Pancreas (tissue), 10 donors: ENCODE results near the gene DMRTB1. TPM values are rescaled to one million over a fixed set of nuclear protein-coding genes. Genes with fewer than 3 reads are reported as not detected.

ENCODE experiments used
- ATAC-seq, 4 donors: fragments of 200-7000 bp; cut with Tn5 transposase; one replicate each; pipeline versions ENCODE4 v1.8.0 to v1.9.1; 2020; ENCODE audit warnings: mild to moderate bottlenecking in 4 of 4, moderate library complexity in 4 of 4
- DNase-seq, 6 donors: peaks; one replicate each; pipeline ENCODE4 v3.0.0-alpha.2; 2020
- FAIRE-seq: peaks from 2 replicates; lab custom pipeline; 2012; peaks lifted over from hg19 to GRCh38; lab: Jason Lieb, UNC
- H3K27ac ChIP-seq, 4 donors: fragments of 200-600 bp; sonication (generic); 1 replicate in 3 of 4; 2 replicates in 1 of 4; pipeline versions ENCODE4 v1.5.0 to v1.8.0; 2020
- H3K27me3 ChIP-seq, 4 donors: fragments of 200-600 bp; one replicate each; pipeline ENCODE4 v1.8.0; 2021
- H3K36me3 ChIP-seq, 3 donors: fragments of 200-600 bp; sonication (generic) in 1 of 3; one replicate each; pipeline versions ENCODE4 v1.5.0 to v1.8.0; 2020 to 2021
- H3K4me1 ChIP-seq, 3 donors: fragments of 200-600 bp; one replicate each; pipeline ENCODE4 v1.8.0; 2021
- H3K4me3 ChIP-seq, 4 donors: fragments of 200-600 bp; sonication (generic) in 2 of 4; one replicate each; pipeline versions ENCODE4 v1.5.0 to v1.8.0; 2020 to 2021
- H3K9me3 ChIP-seq, 4 donors: fragments of 200-600 bp; one replicate each; pipeline ENCODE4 v1.8.0; 2021
- CTCF ChIP-seq, 4 donors: fragments of 200-600 bp; sonication (generic) in 3 of 4; IDR thresholded peaks; one replicate each; pipeline versions ENCODE4 v1.5.0 to v1.8.0; 2021; ENCODE audit warnings: antibody characterized with exemption in 4 of 4
- WGBS, 2 donors: extraction: QIAGEN DNeasy Blood & Tissue Kit; methylation state at CpG; one replicate each; pipeline ENCODE4 v1.1.7; 2013; 5-methylcytosine and 5-hydroxymethylcytosine counted together
- intact Hi-C, 3 donors: fragments of 100-400 bp; cut with DNase I; formaldehyde crosslinking; loops; one replicate each; pipeline versions ENCODE4 v1.11.1 to v1.14.2; 2022
- polyA plus RNA-seq, 2 donors: library from polyadenylated mRNA; stranded (reverse); fragments of 200-250 nt; gene quantifications; one replicate each; pipeline ENCODE4 v1.2.3, GENCODE V29; 2013
- total RNA-seq, 6 donors: library from RNA; stranded (reverse); fragmentation: NEBNext Ultra II Directional in 4 of 6; extraction: Animal tissue kit (Norgen Biotek cat#: 25700) in 4 of 6; gene quantifications; one replicate each; pipeline versions ENCODE4 v1.2.1 to v1.2.4, GENCODE V29; 2021 to 2023
- donor health status: healthy with polysubstance abuse.
- donor health status: DM: no; HTN: no; CAD: no; lungs with moderate emphysema.
- donor health status: DM: no; HTN: no; CAD: no.
- donor health status: control.
- donor health status: control.
- donor health status: Bipolar disorder and iron deficiency.
- donor health status: DM: yes; HTN: yes; CAD: no.
- donor health status: DM: no; HTN: no; CAD: no.
- donor health status: DM: no; HTN: no; CAD: no.
- donor health status: DM: yes; HTN: yes; CAD: no.

The DMRTB1 gene
- total and polyA plus RNA-seq, 8 donors = not detected

DNA sequence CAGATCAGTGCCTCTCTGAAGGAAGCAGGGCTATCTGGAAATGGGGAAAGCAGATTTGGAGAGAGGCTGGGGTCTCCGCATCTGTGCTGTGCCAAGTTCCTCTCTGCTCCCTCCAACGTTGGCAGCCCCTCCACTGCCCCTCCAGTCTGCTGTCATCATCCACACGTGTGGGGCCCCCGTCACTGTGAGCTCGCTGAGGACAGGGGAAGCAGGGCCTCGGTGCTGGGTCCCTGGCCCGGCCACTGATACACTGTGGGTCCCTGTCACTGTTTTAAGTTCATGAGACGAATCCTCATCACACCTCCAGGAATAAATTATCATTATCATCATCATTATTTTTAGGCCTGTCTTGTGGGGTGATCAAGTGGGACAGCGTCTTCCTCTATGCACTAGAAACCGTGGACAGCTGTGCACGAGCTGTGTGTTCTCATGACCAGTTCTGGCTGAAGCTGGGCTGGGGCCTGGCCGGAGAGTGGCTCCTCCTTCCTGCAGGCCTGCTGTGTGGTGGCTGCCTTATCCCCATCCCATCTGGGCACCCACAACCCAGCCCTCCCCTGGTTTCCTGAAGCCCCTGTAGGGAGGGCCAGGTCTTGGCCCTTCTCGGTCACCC is 52.2 kb downstream of the DMRTB1 start:
- no peak for TF ChIP-seq CTCF (IDR thresholded peaks at IDR 0.05)
- no peak overlapping the region for H3K4me3 ChIP-seq
- H3K27me3 ChIP-seq = no peaks in the 10 kb centered on the region
- no peaks in the 10 kb centered on the region for H3K36me3 ChIP-seq
- no peak for DNase-seq
- H3K27ac ChIP-seq = no peak overlapping the region
- FAIRE-seq = no peak
- no peaks in the 10 kb centered on the region for H3K4me1 ChIP-seq
- no peaks in the 10 kb centered on the region for H3K9me3 ChIP-seq
- no peak for ATAC-seq
- WGBS, 2 donors = 77 to 81% methylated on average over 13 of the region's 13 CpGs
- intact Hi-C loops = no loop called here

GRCh38 chr1:53511933-53512806 is 53.0 kb downstream of the DMRTB1 start:
- peak; percentile 24 to 56 (median 40) for ATAC-seq
- FAIRE-seq = no peak
- 48 to 51% methylated on average over 19 of the region's 19 CpGs for WGBS, 2 donors

DNA sequence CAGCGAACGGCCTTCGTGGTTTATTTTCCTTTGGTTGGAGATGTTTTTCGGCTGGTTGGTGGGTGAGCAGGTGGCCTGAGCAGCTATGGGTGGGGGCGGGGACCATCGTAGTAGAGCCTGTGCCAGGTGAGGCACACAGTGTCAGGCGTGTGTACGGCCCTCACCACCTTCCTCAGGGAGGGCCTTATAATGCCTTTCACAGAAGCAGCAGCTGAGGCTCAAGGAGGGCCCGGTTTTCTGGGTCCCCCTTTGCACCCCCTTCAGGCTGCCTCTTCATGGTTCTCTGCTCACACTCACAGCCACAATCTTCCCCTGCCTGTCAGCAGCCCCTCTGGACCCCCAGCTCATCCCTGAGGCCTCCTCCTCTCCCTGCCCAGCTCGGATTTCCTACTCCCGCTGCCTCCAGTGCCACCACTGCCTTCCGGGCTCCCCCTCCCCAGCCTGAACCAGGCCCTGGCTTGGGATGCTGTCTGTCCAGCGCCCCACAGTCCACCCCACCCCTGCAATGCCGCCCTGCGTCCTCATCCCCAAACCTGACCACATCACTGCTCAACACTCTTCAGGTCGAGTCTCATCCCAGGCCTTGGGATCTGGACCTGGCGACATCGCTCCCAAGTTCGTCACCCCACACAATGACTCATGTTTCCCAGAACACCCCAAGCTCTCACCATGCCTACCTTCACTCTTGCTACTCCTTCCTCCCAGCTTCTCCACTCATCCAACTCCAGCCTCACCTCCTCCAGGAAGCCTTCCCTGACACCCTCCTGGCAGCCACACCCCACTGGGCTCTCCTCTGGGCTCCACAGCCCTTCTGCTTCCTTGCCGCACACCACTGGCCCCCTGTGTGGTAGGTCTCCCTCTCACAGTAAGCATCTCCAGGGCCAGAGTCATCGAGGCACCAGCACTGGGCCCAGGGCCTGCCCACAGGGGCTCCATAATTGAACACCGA is 53.9 kb downstream of the DMRTB1 start:
- Histone ChIP-seq H3K4me3 (no peak overlapping the region), H3K36me3 (no peaks in the 10 kb centered on the region), H3K27ac (peak overlapping the region in 1 of 4 donors; percentile 17), H3K4me1 (no peaks in the 10 kb centered on the region), H3K9me3 (no peaks in the 10 kb centered on the region), H3K27me3 (no peaks in the 10 kb centered on the region)
- ATAC-seq (peak in 1 of 4 donors; percentile 12), DNase-seq (no peak), FAIRE-seq (no peak)
- intact Hi-C loops = no loop called here
- WGBS, 2 donors = 74 to 79% methylated on average over 21 to 22 of the region's 22 CpGs
- TF ChIP-seq CTCF (IDR thresholded peaks at IDR 0.05) = no peak

More at GRCh38 chr1:53511933-53512806, 53.0 kb downstream of the DMRTB1 start:
- H3K4me3 ChIP-seq = no peak overlapping the region
- H3K27me3 ChIP-seq = no peaks in the 10 kb centered on the region
- H3K36me3 ChIP-seq = no peaks in the 10 kb centered on the region
- no peaks in the 10 kb centered on the region for H3K4me1 ChIP-seq
- peak in 1 of 6 donors; percentile 32 for DNase-seq
- TF ChIP-seq CTCF (IDR thresholded peaks at IDR 0.05) = no peak
- intact Hi-C loops = no loop called here
- peak overlapping the region in 1 of 4 donors; percentile 17 for H3K27ac ChIP-seq
- no peaks in the 10 kb centered on the region for H3K9me3 ChIP-seq

- FAIRE-seq = no peak
- WGBS, 2 donors = 88 to 94% methylated on average over 7 of the region's 7 CpGs
Observed at GRCh38 chr1:53513846-53514245, 54.6 kb downstream of the DMRTB1 start.

More at GRCh38 chr1:53513846-53514245, 54.6 kb downstream of the DMRTB1 start:
- DNase-seq = no peak
- Histone ChIP-seq H3K36me3 (no peaks in the 10 kb centered on the region), H3K4me1 (no peaks in the 10 kb centered on the region), H3K27ac (no peak overlapping the region), H3K4me3 (no peak overlapping the region), H3K27me3 (no peaks in the 10 kb centered on the region), H3K9me3 (no peaks in the 10 kb centered on the region)
- ATAC-seq = no peak
- intact Hi-C loops = no loop called here
- TF ChIP-seq CTCF (IDR thresholded peaks at IDR 0.05) = no peak
